ENCODE measurements around the gene PTTG1IP.
"Not testable (repeated sequence)": the region's sequence is repeated elsewhere in the genome, so short reads cannot be mapped to it uniquely, and the experiment has no call there.

The PTTG1IP gene

DNA sequence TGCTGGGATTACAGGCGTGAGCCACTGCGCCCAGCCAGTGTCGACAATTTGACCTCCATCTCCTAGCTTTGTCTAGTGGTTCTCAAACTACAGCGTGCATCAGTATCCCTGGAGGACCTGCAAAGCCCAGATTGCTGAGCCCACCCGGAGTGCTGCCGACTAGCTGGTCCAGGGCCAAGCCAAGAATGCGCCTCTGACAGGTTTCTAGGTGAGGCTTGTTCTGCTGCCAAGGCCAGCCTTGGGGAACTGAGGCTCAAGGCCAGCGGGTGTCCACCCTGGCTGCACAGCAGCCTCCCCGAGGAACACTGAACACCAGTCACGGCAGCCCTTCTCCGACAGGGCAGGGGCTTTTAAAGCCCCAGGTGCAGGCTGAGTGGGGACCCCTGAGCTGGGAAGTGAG lies 9.8 kb upstream of the PTTG1IP start:
- ATAC-seq (no peak), DNase-seq (ENCODE audit: low spot score in 2 of 2) (no peak)
- no peak overlapping the region for H3K27ac Mint-ChIP-seq
- no peak overlapping the region for H3K4me3 Mint-ChIP-seq
- H3K4me1 Mint-ChIP-seq, result peaks cover 32% of the 10 kb centered on the region
- H3K9me3 Mint-ChIP-seq, result no peaks in the 10 kb centered on the region
- peaks cover 59% of the 10 kb centered on the region for H3K36me3 Mint-ChIP-seq

DNA sequence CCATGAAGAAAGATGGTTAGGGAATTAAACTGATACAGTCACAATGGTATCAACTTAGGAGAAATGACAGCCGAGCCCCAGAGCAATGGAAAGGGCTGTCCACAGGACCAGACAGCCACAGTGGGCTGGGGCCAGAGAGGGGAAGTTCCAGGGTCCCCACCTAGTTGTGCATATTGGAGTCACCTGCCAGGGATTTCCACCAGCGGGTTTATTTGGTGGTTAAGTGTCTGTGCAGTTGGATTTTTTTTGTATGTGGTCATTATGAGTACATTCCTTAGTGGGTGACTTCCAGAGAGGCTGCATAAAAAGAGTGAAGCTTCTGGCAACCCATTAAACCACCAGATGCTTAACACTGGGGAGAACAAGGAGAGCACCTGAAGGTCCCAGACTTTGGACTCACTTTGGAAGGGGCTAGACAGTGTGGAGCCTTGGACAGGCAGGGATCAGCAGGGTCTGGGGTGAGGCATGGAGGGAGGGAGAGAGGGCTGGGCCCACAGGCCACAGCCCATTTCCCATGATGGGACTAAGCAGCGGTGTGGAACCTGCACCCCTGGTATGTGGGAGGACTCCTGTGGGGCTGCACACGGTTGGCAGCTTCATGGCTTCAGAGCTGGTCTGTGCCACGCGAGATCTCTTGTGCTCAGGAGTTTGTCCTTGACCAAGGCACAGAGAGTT lies 7.8 kb upstream of the PTTG1IP start:
- no peak for DNase-seq (ENCODE audit: low spot score in 2 of 2)

DNA sequence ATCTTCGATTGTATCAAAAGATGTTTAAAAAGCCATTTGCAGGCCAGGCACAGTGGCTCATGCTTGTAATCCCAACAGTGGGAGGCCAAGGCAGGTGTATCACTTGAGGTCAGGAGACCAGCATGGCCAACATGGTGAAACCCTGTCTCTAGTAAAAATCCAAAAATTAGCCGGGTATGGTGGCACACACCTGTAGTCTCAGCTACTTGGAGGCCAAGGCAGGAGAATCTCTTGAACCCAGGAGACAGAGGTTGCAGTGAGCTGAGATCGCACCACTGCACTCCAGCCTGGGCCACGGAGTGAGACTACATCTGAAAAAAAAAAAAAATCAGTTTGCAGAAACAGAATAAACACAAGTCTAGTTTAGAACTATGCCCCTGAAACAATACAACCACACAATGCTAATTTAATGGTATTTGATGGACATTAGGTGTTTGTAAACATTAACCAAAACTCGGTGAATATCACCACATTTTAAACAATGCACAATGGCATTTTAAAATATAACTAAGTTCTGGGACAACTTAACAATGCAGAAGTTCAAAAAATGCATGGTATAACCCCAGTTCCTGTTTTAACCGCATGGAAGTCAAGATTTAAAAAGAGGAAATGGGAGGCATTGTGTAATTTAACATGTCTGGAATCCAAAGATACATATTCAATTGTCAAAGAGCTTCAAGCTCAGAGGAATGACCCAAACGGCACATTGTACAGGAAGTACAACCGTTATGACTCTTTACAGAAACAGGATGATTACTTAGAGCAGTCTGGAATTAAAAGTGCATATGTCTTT lies 7.1 kb upstream of the PTTG1IP start:
- peak; percentile 8 for ATAC-seq
- Mint-ChIP-seq H3K27ac (peak overlapping the region; percentile 75), H3K4me3 (no peak overlapping the region), H3K4me1 (peaks cover 24% of the 10 kb centered on the region), H3K36me3 (peaks cover 32% of the 10 kb centered on the region), H3K9me3 (no peaks in the 10 kb centered on the region)
- no peak for DNase-seq (ENCODE audit: low spot score in 2 of 2)

More for the DNA sequence above, 7.8 kb upstream of the PTTG1IP start:
- H3K36me3 Mint-ChIP-seq, result peaks cover 40% of the 10 kb centered on the region
- no peaks in the 10 kb centered on the region for H3K9me3 Mint-ChIP-seq
- peaks cover 19% of the 10 kb centered on the region for H3K4me1 Mint-ChIP-seq
- H3K4me3 Mint-ChIP-seq, result no peak overlapping the region
- peak overlapping the region; percentile 75 for H3K27ac Mint-ChIP-seq
- ATAC-seq, result peak; percentile 27

DNA sequence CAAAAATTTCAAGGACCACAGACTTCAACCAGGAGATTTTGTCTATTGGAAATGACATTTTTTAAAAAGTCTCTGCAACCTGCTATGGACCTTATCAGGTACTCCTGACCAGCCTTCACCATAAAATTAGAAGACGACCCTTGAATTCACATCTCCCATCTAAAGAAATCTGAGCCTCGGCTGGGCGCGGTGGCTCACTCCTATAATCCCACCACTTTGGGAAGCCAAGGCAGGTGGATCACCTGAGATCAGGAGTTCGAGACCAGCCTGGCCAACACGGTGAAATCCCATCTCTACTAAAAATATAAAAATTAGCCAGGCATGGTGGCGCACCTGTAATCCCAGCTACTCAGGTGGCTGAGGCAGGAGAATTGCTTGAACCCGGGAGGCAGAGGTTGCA lies 5.7 kb upstream of the PTTG1IP start:
- not testable (repeated sequence) for H3K4me3 Mint-ChIP-seq; H3K27ac Mint-ChIP-seq; ATAC-seq; DNase-seq (ENCODE audit: low spot score in 2 of 2); H3K9me3 Mint-ChIP-seq
- H3K36me3 Mint-ChIP-seq, result peaks cover 31% of the 10 kb centered on the region
- peaks cover 31% of the 10 kb centered on the region for H3K4me1 Mint-ChIP-seq

DNA sequence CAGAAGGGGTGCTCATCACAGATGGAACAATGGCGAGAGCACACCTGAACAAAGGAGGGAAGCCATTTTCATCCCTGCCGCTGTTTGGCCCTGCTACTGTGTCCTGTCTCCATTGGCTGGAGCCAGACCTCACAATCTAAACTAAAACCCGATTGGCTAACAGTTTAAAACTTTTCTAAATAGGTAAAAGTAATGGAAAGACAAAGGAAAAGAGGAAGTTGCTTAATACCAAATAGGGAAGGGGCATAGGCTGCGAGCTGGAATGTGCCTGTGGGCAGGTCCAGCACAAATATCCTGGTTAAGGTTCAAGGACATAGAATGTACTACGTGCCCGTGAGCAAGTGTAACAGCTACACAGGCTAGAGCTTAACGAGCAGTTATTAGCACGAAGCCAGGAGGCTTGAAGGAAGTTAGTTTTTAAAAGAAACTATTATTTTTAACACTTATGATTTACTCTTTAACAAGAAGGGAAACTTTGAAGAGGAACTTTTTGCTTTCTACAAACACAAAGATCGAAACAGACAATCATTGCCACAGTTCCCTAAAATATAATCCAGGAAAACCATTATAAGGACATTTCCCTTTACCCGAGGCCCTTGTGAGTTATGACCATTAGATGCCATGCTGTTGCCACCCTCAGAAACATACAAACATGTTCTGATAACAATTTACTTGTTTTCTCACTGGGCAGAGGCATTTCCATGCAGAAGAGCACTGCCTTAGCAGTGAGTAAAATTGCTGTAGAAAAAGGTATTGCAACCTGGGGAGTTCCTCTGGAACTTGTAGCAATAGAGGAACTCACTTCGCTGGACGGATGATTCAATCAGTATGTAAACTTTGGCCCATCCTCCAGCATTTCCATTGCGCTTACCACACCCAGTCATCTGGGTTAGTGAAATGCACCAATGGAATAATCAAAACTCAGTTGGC lies 4.8 kb upstream of the PTTG1IP start:
- Mint-ChIP-seq H3K4me1 (peaks cover 28% of the 10 kb centered on the region), H3K9me3 (no peaks in the 10 kb centered on the region), H3K4me3 (no peak overlapping the region), H3K27ac (no peak overlapping the region), H3K36me3 (peaks cover 34% of the 10 kb centered on the region)
- ATAC-seq (no peak), DNase-seq (ENCODE audit: low spot score in 2 of 2) (no peak)

DNA sequence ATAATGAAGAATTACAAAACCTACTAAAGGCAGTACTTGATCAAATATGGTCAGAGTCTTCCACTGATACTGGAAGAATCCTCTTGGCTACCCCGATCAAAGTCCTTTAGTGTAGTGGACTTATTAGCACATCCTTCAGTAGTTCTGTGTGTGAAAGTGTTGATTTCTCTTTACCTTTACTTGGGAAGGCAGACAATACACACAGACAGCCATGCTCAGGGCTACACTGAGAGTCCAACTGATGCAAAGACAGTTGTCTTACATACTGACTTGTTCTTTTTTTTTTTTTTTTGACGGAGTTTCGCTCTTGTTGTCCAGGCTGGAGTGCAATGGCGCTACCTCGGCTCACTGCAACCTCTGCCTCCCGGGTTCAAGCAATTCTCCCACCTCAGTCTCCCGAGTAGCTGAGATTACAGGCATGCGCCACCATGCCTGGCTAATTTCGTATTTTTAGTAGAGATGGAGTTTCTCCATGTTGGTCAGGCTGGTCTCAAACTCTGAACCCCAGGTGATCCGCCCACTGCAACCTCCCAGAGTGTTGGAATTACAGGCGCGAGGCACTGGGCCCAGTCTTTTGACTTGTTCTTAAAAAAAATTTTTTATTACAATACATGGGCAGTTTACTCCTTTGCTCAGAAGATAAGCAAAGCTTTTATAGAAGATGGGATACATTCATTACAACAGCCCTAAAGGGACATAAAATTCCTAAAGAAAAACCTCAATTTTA lies 3.5 kb upstream of the PTTG1IP start:
- Mint-ChIP-seq H3K27ac (no peak overlapping the region), H3K36me3 (peaks cover 29% of the 10 kb centered on the region), H3K4me3 (peak overlapping the region; percentile 89), H3K9me3 (no peaks in the 10 kb centered on the region), H3K4me1 (peaks cover 37% of the 10 kb centered on the region)
- ATAC-seq (no peak), DNase-seq (ENCODE audit: low spot score in 2 of 2) (no peak)

DNA sequence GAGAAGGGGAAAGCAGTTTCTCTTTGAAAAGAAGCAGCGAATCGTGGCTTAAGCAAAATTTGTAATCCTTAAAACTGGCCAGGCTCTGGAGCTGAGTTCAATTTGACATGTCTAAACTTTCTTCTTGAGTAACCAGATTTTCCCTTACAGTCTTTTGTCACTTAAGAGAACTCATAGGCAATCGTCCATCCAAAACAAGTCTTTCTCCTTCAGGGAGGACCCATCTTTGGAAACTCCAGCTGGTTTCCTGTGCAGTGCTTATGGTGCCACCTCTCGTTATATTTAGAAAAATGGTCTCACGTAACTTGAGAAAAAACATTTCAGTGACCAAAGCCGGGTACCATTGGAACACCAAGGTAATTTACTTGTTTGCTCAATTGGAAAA lies 1.8 kb upstream of the PTTG1IP start:
- Mint-ChIP-seq H3K4me1 (peaks cover 40% of the 10 kb centered on the region), H3K27ac (peak overlapping the region; percentile 90), H3K4me3 (peak overlapping the region; percentile 89), H3K9me3 (no peaks in the 10 kb centered on the region), H3K36me3 (peaks cover 31% of the 10 kb centered on the region)
- DNase-seq (ENCODE audit: low spot score in 2 of 2) (no peak), ATAC-seq (no peak)

DNA sequence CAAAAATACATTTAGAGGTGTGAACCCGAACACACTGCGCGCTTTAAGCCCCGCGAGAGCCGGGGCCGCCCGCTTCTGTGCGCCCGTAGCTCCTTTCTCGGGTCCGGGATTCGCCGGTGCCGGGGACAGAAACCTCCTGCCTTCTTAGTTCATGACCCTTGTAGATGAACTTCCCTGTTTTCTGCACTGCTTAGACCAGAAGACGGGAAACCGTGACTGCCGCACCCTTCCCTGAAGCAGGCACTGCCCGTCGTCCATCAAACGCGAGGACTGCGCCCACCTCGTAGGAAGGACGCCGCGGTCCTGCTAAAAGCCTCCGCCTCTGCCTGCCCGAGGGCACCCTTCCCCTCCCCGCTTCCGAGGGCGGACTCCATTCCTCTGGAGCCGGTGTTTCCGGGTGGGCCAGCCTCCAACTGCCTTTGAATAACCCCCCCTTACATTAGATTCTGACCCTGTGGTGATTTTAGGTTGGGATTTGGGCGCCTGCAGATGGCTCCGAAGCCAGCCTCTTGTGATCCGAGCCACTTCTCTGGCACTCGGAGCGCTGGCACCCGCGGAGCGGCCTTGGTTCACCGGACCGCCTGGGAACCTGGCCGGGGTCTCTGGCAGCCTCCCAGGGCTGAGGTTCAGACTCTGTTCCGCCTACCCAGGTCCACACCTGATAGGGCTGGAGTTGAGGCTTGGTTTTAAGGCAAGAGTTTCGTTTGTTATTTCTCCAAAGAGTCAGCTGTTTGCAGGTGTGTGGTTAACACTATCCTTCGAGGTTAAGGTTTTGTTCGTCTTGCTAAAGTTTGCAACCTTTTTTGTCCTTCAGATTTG lies 1.2 kb upstream of the PTTG1IP start:
- H3K9me3 Mint-ChIP-seq, result no peaks in the 10 kb centered on the region
- peaks cover 40% of the 10 kb centered on the region for H3K4me1 Mint-ChIP-seq
- peak; percentile 12 for ATAC-seq
- peak overlapping the region; percentile 89 for H3K4me3 Mint-ChIP-seq
- peak; percentile 36 to 78 for DNase-seq (ENCODE audit: low spot score in 2 of 2)
- H3K36me3 Mint-ChIP-seq, result peaks cover 31% of the 10 kb centered on the region
- H3K27ac Mint-ChIP-seq, result peak overlapping the region; percentile 90

DNA sequence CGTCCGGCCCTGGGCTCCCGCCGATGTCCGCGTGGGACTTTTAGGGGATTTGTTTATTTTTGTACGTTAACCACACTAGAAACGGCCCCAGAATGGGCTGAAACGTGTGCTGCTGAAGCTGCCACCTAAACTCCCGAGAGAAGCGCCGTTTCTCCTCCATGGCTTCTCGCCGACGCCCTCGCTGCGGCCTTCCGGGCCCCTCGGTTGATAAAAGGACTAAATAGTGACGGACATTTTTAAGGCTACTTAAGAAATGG lies 678 bp upstream of the PTTG1IP start:
- H3K4me1 Mint-ChIP-seq, result peaks cover 41% of the 10 kb centered on the region
- DNase-seq (ENCODE audit: low spot score in 2 of 2), result no peak
- no peaks in the 10 kb centered on the region for H3K9me3 Mint-ChIP-seq
- peak; percentile 0 for ATAC-seq
- H3K4me3 Mint-ChIP-seq, result peak overlapping the region; percentile 89
- H3K36me3 Mint-ChIP-seq, result peaks cover 31% of the 10 kb centered on the region
- peak overlapping the region; percentile 90 for H3K27ac Mint-ChIP-seq

DNA sequence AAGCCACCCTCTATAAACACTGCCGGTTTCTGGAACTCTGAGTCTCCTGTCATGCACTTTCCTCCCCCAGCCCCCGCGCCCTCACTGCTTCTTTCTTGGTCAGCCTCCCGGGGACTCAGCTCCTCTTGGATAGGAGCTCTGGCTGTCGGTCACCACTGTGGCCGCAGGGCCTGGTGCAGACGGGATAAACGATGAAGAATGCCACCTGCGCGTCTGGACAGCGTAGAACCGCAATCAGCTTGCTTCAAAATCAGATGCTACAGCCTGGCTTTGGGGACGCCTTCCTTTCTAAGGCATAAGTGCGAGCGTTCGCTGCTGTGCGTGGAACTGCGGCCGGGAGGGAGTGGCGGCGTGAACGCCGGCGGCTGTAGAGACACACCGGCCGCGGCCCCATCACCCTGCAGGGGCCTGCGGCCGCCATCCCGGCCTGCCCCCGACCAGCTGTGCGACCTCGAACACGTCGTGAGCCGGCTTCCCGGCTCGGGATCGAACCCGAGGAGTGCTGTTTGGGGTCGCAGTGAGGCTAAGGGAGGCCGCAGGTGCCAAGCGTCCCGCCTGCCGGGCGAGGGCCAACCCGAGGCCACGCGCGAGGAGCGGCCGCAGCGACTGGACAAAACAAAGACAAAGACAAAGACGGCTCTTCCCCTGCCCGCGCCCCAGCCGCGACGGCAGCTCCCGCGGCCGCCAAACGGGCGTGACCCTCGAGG lies 688 bp downstream of the PTTG1IP start:
- Mint-ChIP-seq H3K9me3 (no peaks in the 10 kb centered on the region), H3K4me1 (peaks cover 54% of the 10 kb centered on the region), H3K36me3 (peaks cover 31% of the 10 kb centered on the region), H3K4me3 (peak overlapping the region; percentile 89), H3K27ac (peak overlapping the region; percentile 84)
- peak in 1 of 2 donors; percentile 61 for DNase-seq (ENCODE audit: low spot score in 2 of 2)
- no peak for ATAC-seq

DNA sequence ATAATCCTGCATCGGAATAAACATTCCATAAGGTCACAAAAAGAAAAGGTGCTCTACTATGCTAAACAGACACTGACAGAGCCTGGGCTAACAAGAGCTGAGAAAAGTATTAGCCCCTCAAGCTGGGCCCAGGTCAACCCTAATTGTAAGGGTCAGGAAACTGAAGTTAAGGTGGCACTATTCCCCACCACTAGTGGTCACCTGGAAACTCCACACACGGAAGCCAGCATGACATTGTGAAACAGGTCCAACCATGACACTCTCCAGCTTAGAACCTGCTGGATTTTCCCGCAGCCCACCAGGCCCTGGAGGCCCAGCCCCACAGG lies 1.2 kb downstream of the PTTG1IP start:
- no peaks in the 10 kb centered on the region for H3K9me3 Mint-ChIP-seq
- H3K36me3 Mint-ChIP-seq, result peaks cover 35% of the 10 kb centered on the region
- ATAC-seq (no peak), DNase-seq (ENCODE audit: low spot score in 2 of 2) (no peak)
- H3K4me3 Mint-ChIP-seq, result peak overlapping the region; percentile 89
- H3K4me1 Mint-ChIP-seq, result peaks cover 60% of the 10 kb centered on the region
- peak overlapping the region; percentile 84 for H3K27ac Mint-ChIP-seq

DNA sequence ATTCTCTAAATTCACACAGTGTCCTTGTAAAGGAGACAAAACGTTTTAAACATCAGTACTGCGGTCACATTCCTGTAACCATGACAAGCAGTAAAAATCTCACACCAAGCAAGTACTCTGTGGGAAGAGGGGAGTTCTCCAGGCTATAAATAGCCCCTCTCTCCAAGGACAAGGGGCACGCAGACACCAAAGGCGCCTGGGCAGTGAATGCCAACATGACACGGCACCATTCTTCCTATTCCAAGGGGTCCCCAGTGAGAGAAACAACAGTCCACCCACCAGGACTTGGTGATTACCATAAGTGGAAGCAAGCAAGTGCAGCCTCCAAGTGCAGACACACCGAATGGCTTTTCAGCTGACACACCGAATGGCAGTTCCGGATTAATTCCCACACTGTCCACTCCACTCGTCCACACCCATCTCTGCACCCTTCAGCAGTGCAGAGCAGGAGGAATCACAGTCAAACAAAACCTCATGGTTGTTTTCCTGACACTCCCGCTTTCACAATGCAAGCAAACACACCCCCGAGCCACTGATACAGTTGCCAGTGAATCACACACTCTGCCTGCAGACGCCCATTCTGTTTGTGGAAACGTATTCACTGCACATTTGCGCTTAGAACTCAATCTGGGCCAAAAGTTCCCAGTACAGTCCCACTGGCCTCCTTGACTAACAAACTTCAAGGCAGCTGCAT lies 1.8 kb downstream of the PTTG1IP start:
- peaks cover 41% of the 10 kb centered on the region for H3K36me3 Mint-ChIP-seq
- peak overlapping the region; percentile 89 for H3K4me3 Mint-ChIP-seq
- no peaks in the 10 kb centered on the region for H3K9me3 Mint-ChIP-seq
- peaks cover 65% of the 10 kb centered on the region for H3K4me1 Mint-ChIP-seq
- DNase-seq (ENCODE audit: low spot score in 2 of 2) (no peak), ATAC-seq (no peak)
- peak overlapping the region; percentile 84 for H3K27ac Mint-ChIP-seq

DNA sequence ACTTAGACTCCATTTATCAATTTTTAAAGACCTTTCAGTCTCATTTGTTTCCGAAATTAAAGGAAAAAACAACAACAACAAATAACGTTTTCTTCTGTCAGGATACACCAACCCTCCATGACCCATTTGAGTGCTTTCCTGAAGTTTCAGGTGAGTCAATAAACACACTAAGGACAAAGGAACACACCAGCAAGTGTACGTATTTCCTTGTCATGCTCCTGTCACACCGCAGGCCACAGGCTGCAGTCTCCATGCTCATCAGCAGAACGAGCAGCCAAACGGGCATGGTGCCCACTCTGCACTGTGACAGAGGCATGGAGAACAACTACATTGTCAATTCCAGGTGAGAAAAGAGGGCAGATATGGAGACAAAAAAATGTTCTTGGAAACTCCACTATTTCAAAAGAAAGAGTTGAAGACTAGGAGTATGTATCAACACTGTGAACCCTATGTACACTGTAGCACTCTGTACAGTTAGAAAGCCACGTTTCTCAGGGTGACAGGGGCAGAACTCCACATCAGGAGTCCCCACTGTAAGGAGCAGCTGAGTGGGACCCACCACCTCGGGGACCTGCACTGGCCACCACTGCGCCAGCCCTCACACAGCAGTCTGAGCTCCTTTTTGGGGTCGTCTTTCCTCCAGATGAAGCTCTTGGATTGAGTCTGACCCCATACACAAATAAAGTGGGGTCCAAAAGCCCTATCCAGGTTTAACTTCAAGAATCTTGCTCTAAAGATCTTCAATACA lies 2.6 kb downstream of the PTTG1IP start:
- Mint-ChIP-seq H3K4me3 (peak overlapping the region; percentile 89), H3K36me3 (peaks cover 43% of the 10 kb centered on the region), H3K4me1 (peaks cover 72% of the 10 kb centered on the region), H3K9me3 (no peaks in the 10 kb centered on the region), H3K27ac (peak overlapping the region; percentile 74)
- DNase-seq (ENCODE audit: low spot score in 2 of 2), result no peak
- no peak for ATAC-seq

Data from stimulated activated effector memory CD8-positive, alpha-beta T cell treated with anti-CD3 and anti-CD28 coated beads, Interleukin-12 subunit alpha, Interleukin-12 subunit beta, amount 100 ng/mL, for 72 hours (primary cell).